ENCODE results near the gene TTC38.
"Not testable (repeated sequence)": the region's sequence is repeated elsewhere in the genome, so short reads cannot be mapped to it uniquely, and the experiment has no call there.

Gene TTC38

GRCh38 chr22:46312056-46312455 lies 44.2 kb downstream of the TTC38 start:
- TF ChIP-seq, protein P1, sequence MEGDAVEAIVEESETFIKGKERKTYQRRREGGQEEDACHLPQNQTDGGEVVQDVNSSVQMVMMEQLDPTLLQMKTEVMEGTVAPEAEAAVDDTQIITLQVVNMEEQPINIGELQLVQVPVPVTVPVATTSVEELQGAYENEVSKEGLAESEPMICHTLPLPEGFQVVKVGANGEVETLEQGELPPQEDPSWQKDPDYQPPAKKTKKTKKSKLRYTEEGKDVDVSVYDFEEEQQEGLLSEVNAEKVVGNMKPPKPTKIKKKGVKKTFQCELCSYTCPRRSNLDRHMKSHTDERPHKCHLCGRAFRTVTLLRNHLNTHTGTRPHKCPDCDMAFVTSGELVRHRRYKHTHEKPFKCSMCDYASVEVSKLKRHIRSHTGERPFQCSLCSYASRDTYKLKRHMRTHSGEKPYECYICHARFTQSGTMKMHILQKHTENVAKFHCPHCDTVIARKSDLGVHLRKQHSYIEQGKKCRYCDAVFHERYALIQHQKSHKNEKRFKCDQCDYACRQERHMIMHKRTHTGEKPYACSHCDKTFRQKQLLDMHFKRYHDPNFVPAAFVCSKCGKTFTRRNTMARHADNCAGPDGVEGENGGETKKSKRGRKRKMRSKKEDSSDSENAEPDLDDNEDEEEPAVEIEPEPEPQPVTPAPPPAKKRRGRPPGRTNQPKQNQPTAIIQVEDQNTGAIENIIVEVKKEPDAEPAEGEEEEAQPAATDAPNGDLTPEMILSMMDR (IDR thresholded peaks at IDR 0.05; ENCODE audit: control extremely low read depth, extremely low read depth, low read depth, missing control alignments), result no peak
- no peak for DNase-seq (ENCODE audit: extremely low spot score)
- ChIA-PET POLR2A (no interaction called here), CTCF (interaction anchor here (1.0 to 9.1 kb wide), 7 partner anchors 12 to 306 kb away, joined by 3 to 107 read pairs (median 3); no protein-coding TSS in a partner anchor)

- POLR2A ChIA-PET, result interaction anchor here (0.7 kb wide), 1 partner anchor 190 kb away, joined by 8 read pairs; no protein-coding TSS in a partner anchor
- CTCF ChIA-PET, result interaction anchor here (0.6 to 9.1 kb wide), 8 partner anchors 8 to 307 kb away, joined by 3 to 107 read pairs (median 4); no protein-coding TSS in a partner anchor
- not testable (repeated sequence) for DNase-seq (ENCODE audit: extremely low spot score)
These were observed 45.0 kb downstream of the TTC38 start for GRCh38 chr22:46312848-46313247.

DNA sequence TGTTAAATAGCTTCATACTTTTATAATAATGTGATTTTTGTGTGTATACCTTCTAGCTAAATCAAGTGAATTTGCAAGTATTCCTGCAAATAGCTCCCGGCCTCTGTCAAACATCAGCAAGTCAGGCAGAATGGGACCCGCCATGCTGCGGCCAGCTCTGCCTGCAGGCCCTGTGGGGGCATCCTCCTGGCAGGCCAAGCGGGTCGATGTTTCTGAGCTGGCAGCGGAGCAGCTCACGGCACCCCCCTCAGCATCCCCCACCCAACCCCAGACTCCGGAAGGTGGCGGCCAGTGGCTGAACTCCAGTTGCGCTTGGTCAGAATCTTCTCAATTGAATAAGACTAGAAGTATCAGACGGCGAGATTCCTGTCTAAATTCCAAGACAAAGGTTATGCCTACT lies 48.2 kb downstream of the TTC38 start:
- ChIA-PET POLR2A (interaction anchor here (0.6 kb wide), 1 partner anchor 122 kb away, joined by 4 read pairs; no protein-coding TSS in a partner anchor), CTCF (interaction anchor here (0.8 to 9.1 kb wide), 11 partner anchors 9 to 320 kb away, joined by 3 to 107 read pairs (median 4); partner anchors contain the start of gene CDPF1)
- TF ChIP-seq, protein P1 (IDR thresholded peaks at IDR 0.05; ENCODE audit: control extremely low read depth, extremely low read depth, low read depth, missing control alignments), result no peak
- DNase-seq (ENCODE audit: extremely low spot score), result no peak

GRCh38 chr22:46317646-46318045 lies 49.8 kb downstream of the TTC38 start:
- TF ChIP-seq, protein P1 (IDR thresholded peaks at IDR 0.05; ENCODE audit: control extremely low read depth, extremely low read depth, low read depth, missing control alignments), result no peak
- CTCF ChIA-PET, result interaction anchor here (1.4 to 9.1 kb wide), 4 partner anchors 15 to 311 kb away, joined by 4 to 107 read pairs (median 16); no protein-coding TSS in a partner anchor
- POLR2A ChIA-PET, result no interaction called here
- no peak for DNase-seq (ENCODE audit: extremely low spot score)

GRCh38 chr22:46318576-46318975 lies 50.8 kb downstream of the TTC38 start:
- ChIA-PET POLR2A (no interaction called here), CTCF (interaction anchor here (1.4 to 4.2 kb wide), 3 partner anchors 201 to 312 kb away, joined by 6 to 24 read pairs (median 8); no protein-coding TSS in a partner anchor)
- TF ChIP-seq, protein P1 (IDR thresholded peaks at IDR 0.05; ENCODE audit: control extremely low read depth, extremely low read depth, low read depth, missing control alignments), result no peak
- DNase-seq (ENCODE audit: extremely low spot score), result no peak

GRCh38 chr22:46319319-46319718 lies 51.5 kb downstream of the TTC38 start:
- POLR2A ChIA-PET, result no interaction called here
- no peak for DNase-seq (ENCODE audit: extremely low spot score)
- CTCF ChIA-PET, result interaction anchor here (1.1 to 2.5 kb wide), 3 partner anchors 197 to 313 kb away, joined by 5 to 8 read pairs (median 6); no protein-coding TSS in a partner anchor
- TF ChIP-seq, protein P1 (IDR thresholded peaks at IDR 0.05; ENCODE audit: control extremely low read depth, extremely low read depth, low read depth, missing control alignments), result no peak

DNA sequence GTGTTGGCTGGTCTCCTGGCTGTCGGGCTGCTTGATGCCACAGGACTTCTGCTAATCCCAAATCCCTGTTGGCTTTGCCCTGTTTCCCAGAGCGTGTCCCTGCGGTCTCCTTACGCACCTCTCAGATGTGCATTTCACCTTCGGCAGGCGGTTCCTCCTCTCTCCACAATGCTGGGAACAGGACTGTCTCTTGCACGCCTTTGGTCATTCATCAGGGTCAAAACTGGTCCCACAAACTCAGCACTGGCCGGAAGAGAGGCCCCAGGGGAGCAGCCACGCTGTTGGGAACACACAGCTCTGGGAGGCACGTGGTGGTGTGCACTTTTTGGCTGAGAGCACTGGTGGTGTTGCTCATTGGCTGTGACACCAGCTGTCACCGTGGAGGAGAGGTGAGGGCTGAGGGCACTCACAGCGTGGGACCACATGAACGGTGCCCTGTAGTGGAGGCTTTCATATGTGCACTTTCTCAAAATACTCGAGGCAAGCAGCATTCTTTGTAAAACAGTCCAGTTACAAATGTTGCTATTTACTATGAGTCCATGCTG lies 52.4 kb downstream of the TTC38 start:
- TF ChIP-seq, protein P1 (IDR thresholded peaks at IDR 0.05; ENCODE audit: control extremely low read depth, extremely low read depth, low read depth, missing control alignments), result no peak
- POLR2A ChIA-PET, result no interaction called here
- CTCF ChIA-PET, result interaction anchor here (1.1 to 2.5 kb wide), 2 partner anchors 198 to 314 kb away, joined by 5 to 8 read pairs; no protein-coding TSS in a partner anchor

More for the DNA sequence above, 52.4 kb downstream of the TTC38 start:
- no peak for DNase-seq (ENCODE audit: extremely low spot score)

Measured in GM10248 (cell line).